Measurements from ENCODE around the gene HAUS7. TPM values are rescaled to one million over a fixed set of nuclear protein-coding genes. Genes with fewer than 3 reads are reported as not detected.
A peak's percentile ranks its signal among the peaks of the same experiment; 100 is the strongest.

HAUS7 gene
- total RNA-seq, 1 donor, result 10.8 TPM

GRCh38 chrX:153469811-153470410 is 465 bp downstream of the HAUS7 start:
- peak overlapping the region; percentile 67 for H3K4me3 ChIP-seq (ENCODE audit: low read depth, low read length)
- DNase-seq (ENCODE audit: low read depth), result peak; percentile 21
- TF ChIP-seq CTCF (IDR thresholded peaks at IDR 0.05; ENCODE audit: insufficient read depth, low read depth, low read length), result no peak

- no peak overlapping the region for H3K4me3 ChIP-seq (ENCODE audit: low read depth, low read length)
- no peak for TF ChIP-seq CTCF (IDR thresholded peaks at IDR 0.05; ENCODE audit: insufficient read depth, low read depth, low read length)
- DNase-seq (ENCODE audit: low read depth), result no peak
These were observed 2.3 kb downstream of the HAUS7 start for GRCh38 chrX:153468008-153468580.

- no peak for DNase-seq (ENCODE audit: low read depth)
- H3K4me3 ChIP-seq (ENCODE audit: low read depth, low read length), result no peak overlapping the region
- TF ChIP-seq CTCF (IDR thresholded peaks at IDR 0.05; ENCODE audit: insufficient read depth, low read depth, low read length), result no peak
These were observed 4.5 kb downstream of the HAUS7 start for GRCh38 chrX:153465691-153466380.

GRCh38 chrX:153464116-153464515 is 6.3 kb downstream of the HAUS7 start:
- TF ChIP-seq CTCF (IDR thresholded peaks at IDR 0.05; ENCODE audit: insufficient read depth, low read depth, low read length), result no peak
- no peak overlapping the region for H3K4me3 ChIP-seq (ENCODE audit: low read depth, low read length)
- DNase-seq (ENCODE audit: low read depth), result no peak

- no peak for TF ChIP-seq CTCF (IDR thresholded peaks at IDR 0.05; ENCODE audit: insufficient read depth, low read depth, low read length)
- no peak for DNase-seq (ENCODE audit: low read depth)
These were observed 6.8 kb downstream of the HAUS7 start for GRCh38 chrX:153463556-153463955.

GRCh38 chrX:153463031-153463430 is 7.3 kb downstream of the HAUS7 start:
- H3K4me3 ChIP-seq (ENCODE audit: low read depth, low read length), result no peak overlapping the region
- no peak for TF ChIP-seq CTCF (IDR thresholded peaks at IDR 0.05; ENCODE audit: insufficient read depth, low read depth, low read length)
- DNase-seq (ENCODE audit: low read depth), result no peak

More at GRCh38 chrX:153463556-153463955, 6.8 kb downstream of the HAUS7 start:
- H3K4me3 ChIP-seq (ENCODE audit: low read depth, low read length), result no peak overlapping the region
